ENCODE data around the gene IL10RB. TPM values are rescaled to one million over a fixed set of nuclear protein-coding genes. Genes with fewer than 3 reads are reported as not detected.
A peak's percentile ranks its signal among the peaks of the same experiment; 100 is the strongest.

The IL10RB gene
- total and polyA plus RNA-seq, 2 of the 13 experiments (the other 11 are each of a cell fraction or from before 2014, with no cell fraction given): 17.4 to 18.2 TPM

DNA sequence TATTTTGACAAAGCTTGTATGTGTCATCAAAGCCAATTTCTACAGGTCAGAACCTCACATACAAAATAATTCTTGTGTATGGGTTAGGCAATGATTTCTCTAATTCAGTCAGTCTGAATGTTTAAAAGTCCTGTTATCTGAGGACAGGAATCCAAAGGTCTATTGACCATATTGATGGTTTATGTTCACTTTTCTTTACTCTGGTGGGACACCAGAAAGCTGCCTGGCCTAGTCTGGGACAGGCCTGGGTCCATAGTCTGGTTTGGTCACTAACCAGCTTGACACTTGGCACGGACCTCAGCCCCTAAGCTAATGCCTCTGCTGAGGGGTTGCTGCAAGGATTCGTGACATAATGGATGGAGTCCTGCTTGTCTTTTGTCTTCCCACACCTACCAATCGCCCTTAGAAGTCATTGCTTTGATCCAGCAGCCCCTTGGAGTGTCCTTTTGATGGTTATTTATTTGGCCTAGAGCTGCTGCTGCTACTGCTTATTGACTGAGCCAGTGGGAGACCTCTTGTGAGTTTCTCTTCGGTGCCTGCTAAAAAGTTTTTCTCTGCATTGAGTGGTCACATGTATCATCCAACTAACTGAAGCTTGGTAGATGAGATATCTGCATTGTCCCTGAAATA lies 20.8 kb upstream of the IL10RB start (continued):
- TF ChIP-seq, protein P1, sequence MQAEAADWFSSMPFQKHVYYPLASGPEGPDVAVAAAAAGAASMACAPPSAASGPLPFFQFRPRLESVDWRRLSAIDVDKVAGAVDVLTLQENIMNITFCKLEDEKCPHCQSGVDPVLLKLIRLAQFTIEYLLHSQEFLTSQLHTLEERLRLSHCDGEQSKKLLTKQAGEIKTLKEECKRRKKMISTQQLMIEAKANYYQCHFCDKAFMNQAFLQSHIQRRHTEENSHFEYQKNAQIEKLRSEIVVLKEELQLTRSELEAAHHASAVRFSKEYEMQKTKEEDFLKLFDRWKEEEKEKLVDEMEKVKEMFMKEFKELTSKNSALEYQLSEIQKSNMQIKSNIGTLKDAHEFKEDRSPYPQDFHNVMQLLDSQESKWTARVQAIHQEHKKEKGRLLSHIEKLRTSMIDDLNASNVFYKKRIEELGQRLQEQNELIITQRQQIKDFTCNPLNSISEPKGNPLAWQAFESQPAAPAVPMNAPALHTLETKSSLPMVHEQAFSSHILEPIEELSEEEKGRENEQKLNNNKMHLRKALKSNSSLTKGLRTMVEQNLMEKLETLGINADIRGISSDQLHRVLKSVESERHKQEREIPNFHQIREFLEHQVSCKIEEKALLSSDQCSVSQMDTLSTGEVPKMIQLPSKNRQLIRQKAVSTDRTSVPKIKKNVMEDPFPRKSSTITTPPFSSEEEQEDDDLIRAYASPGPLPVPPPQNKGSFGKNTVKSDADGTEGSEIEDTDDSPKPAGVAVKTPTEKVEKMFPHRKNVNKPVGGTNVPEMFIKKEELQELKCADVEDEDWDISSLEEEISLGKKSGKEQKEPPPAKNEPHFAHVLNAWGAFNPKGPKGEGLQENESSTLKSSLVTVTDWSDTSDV (CRISPR knock-in tag; IDR thresholded peaks at IDR 0.05): no peak
- TF ChIP-seq, protein P2, sequence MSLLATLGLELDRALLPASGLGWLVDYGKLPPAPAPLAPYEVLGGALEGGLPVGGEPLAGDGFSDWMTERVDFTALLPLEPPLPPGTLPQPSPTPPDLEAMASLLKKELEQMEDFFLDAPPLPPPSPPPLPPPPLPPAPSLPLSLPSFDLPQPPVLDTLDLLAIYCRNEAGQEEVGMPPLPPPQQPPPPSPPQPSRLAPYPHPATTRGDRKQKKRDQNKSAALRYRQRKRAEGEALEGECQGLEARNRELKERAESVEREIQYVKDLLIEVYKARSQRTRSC (CRISPR knock-in tag; IDR thresholded peaks at IDR 0.05; ENCODE audit: low read depth): no peak
- TF ChIP-seq, protein P3, sequence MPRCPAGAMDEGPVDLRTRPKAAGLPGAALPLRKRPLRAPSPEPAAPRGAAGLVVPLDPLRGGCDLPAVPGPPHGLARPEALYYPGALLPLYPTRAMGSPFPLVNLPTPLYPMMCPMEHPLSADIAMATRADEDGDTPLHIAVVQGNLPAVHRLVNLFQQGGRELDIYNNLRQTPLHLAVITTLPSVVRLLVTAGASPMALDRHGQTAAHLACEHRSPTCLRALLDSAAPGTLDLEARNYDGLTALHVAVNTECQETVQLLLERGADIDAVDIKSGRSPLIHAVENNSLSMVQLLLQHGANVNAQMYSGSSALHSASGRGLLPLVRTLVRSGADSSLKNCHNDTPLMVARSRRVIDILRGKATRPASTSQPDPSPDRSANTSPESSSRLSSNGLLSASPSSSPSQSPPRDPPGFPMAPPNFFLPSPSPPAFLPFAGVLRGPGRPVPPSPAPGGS (CRISPR knock-in tag; IDR thresholded peaks at IDR 0.05): no peak
- no peak for TF ChIP-seq GATA4 (IDR thresholded peaks at IDR 0.05; ENCODE audit: borderline replicate concordance, low read depth)
- TF ChIP-seq, protein P4, sequence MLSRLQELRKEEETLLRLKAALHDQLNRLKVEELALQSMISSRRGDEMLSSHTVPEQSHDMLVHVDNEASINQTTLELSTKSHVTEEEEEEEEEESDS (CRISPR knock-in tag; IDR thresholded peaks at IDR 0.05; ENCODE audit: borderline replicate concordance): no peak
- TF ChIP-seq, protein P5, sequence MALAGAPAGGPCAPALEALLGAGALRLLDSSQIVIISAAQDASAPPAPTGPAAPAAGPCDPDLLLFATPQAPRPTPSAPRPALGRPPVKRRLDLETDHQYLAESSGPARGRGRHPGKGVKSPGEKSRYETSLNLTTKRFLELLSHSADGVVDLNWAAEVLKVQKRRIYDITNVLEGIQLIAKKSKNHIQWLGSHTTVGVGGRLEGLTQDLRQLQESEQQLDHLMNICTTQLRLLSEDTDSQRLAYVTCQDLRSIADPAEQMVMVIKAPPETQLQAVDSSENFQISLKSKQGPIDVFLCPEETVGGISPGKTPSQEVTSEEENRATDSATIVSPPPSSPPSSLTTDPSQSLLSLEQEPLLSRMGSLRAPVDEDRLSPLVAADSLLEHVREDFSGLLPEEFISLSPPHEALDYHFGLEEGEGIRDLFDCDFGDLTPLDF (CRISPR knock-in tag; IDR thresholded peaks at IDR 0.05): no peak
- TF ChIP-seq, protein P6, sequence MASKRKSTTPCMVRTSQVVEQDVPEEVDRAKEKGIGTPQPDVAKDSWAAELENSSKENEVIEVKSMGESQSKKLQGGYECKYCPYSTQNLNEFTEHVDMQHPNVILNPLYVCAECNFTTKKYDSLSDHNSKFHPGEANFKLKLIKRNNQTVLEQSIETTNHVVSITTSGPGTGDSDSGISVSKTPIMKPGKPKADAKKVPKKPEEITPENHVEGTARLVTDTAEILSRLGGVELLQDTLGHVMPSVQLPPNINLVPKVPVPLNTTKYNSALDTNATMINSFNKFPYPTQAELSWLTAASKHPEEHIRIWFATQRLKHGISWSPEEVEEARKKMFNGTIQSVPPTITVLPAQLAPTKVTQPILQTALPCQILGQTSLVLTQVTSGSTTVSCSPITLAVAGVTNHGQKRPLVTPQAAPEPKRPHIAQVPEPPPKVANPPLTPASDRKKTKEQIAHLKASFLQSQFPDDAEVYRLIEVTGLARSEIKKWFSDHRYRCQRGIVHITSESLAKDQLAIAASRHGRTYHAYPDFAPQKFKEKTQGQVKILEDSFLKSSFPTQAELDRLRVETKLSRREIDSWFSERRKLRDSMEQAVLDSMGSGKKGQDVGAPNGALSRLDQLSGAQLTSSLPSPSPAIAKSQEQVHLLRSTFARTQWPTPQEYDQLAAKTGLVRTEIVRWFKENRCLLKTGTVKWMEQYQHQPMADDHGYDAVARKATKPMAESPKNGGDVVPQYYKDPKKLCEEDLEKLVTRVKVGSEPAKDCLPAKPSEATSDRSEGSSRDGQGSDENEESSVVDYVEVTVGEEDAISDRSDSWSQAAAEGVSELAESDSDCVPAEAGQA (IDR thresholded peaks at IDR 0.05; ENCODE audit: low read depth): no peak
- TF ChIP-seq, protein P6 (CRISPR knock-in tag; IDR thresholded peaks at IDR 0.05; ENCODE audit: borderline replicate concordance): no peak
- TF ChIP-seq DNMT3B (CRISPR knock-in tag; conservative IDR thresholded peaks at IDR 0.05): no peak
- no peak for TF ChIP-seq ZMYM2 (CRISPR knock-in tag; IDR thresholded peaks at IDR 0.05)
- no peak for TF ChIP-seq ZNF34 (CRISPR knock-in tag; IDR thresholded peaks at IDR 0.05; ENCODE audit: borderline replicate concordance)
- TF ChIP-seq, protein P7, sequence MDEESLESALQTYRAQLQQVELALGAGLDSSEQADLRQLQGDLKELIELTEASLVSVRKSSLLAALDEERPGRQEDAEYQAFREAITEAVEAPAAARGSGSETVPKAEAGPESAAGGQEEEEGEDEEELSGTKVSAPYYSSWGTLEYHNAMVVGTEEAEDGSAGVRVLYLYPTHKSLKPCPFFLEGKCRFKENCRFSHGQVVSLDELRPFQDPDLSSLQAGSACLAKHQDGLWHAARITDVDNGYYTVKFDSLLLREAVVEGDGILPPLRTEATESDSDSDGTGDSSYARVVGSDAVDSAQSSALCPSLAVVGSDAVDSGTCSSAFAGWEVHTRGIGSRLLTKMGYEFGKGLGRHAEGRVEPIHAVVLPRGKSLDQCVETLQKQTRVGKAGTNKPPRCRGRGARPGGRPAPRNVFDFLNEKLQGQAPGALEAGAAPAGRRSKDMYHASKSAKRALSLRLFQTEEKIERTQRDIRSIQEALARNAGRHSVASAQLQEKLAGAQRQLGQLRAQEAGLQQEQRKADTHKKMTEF (CRISPR knock-in tag; IDR thresholded peaks at IDR 0.05): 0 out of 2 replicates have a peak, but pooled peaks have one; percentile 20
- no peak for TF ChIP-seq NFIC (IDR thresholded peaks at IDR 0.05; ENCODE audit: low read length)
